ENCODE measurements around the gene SHKBP1. TPM values are rescaled to one million over a fixed set of nuclear protein-coding genes. Genes with fewer than 3 reads are reported as not detected.

The SHKBP1 gene
- total RNA-seq, 1 experiment from 2014 or later: 49.7 TPM

- no peak overlapping the region for H3K27ac ChIP-seq (ENCODE audit: low read length)
- H3K4me2 ChIP-seq (ENCODE audit: low read depth, low read length, poor library complexity, severe bottlenecking): peak overlapping the region; percentile 81
- no peak overlapping the region for H2AFZ ChIP-seq (ENCODE audit: low read length)
- no peak for DNase-seq
- no peaks in the 10 kb centered on the region for H3K27me3 ChIP-seq (ENCODE audit: low read length)
- H3K4me1 ChIP-seq (ENCODE audit: low read length): peaks cover 47% of the 10 kb centered on the region
- peak overlapping the region; percentile 68; the same call in 1 of the 2 replicates for H3K4me3 ChIP-seq (ENCODE audit: low read length)
- H3K9me2 ChIP-seq (replicated peaks; ENCODE audit: insufficient read depth, low read length): no peaks in the 10 kb centered on the region
- H3K79me2 ChIP-seq (ENCODE audit: low read length): no peaks in the 10 kb centered on the region
- no peaks in the 10 kb centered on the region for H3K9me3 ChIP-seq (ENCODE audit: low read length)
- H4K20me1 ChIP-seq (ENCODE audit: insufficient read depth, low read depth, low read length): 0 out of 2 replicates have a peak, but pooled peaks cover 3% of the 10 kb centered on the region
- H3K9ac ChIP-seq (ENCODE audit: low read length): peak overlapping the region; percentile 71
- H3K36me3 ChIP-seq (ENCODE audit: insufficient read depth, low read length): no peaks in the 10 kb centered on the region
Measured at GRCh38 chr19:40611096-40611495, 34.4 kb downstream of the SHKBP1 start.

GRCh38 chr19:40611900-40612698, 35.4 kb downstream of the SHKBP1 start:
- H3K9ac ChIP-seq (ENCODE audit: low read length): no peak overlapping the region
- 0 out of 2 replicates have a peak, but pooled peaks cover 3% of the 10 kb centered on the region for H4K20me1 ChIP-seq (ENCODE audit: insufficient read depth, low read depth, low read length)

DNA sequence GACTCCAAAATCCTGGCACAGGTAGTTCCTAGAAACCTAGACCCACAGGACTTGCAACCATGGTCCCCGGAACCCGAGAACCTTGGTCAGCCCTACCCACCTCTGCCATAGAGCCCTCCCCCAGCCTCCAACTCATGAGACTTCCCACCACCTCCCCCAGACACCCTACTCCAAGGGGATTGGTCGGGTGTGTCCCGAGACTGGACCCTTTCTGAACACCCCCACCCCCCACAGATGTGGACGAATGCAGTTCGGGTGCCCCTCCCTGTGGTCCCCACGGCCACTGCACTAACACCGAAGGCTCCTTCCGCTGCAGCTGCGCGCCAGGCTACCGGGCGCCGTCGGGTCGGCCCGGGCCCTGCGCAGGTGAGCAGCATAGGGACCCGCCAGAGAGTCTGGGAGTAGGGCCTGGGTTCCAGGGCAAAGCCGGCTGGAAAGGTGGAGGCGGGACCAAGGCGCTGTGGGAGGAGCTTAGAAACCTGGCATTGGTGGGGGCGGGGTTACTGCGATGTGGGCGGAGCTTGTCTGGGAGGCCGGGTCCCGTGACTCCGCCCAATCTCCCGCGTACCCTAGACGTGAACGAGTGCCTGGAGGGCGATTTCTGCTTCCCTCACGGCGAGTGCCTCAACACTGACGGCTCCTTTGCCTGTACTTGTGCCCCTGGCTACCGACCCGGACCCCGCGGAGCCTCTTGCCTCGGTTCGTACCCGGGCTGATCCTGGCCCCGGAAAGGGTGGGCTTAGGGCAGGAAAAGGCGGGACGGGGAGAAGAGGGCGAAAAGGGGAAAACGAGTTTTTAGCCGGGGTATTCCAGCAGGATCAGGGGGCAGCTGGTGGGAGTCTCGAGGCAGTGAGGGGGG, 36.4 kb downstream of the SHKBP1 start:
- Histone ChIP-seq H3K4me1 (ENCODE audit: low read length) (peaks cover 43% of the 10 kb centered on the region), H3K9me3 (ENCODE audit: low read length) (no peaks in the 10 kb centered on the region), H3K36me3 (ENCODE audit: insufficient read depth, low read length) (no peaks in the 10 kb centered on the region), H3K27ac (ENCODE audit: low read length) (no peak overlapping the region), H4K20me1 (ENCODE audit: insufficient read depth, low read depth, low read length) (0 out of 2 replicates have a peak, but pooled peaks cover 3% of the 10 kb centered on the region), H3K9me2 (replicated peaks; ENCODE audit: insufficient read depth, low read length) (no peaks in the 10 kb centered on the region), H3K4me2 (ENCODE audit: low read depth, low read length, poor library complexity, severe bottlenecking) (peak overlapping the region; percentile 76), H3K27me3 (ENCODE audit: low read length) (no peaks in the 10 kb centered on the region), H2AFZ (ENCODE audit: low read length) (no peak overlapping the region), H3K79me2 (ENCODE audit: low read length) (no peaks in the 10 kb centered on the region), H3K9ac (ENCODE audit: low read length) (peak overlapping the region; percentile 73), H3K4me3 (ENCODE audit: low read length) (no peak overlapping the region; the same call in 1 of the 2 replicates)
- peak; percentile 70 for DNase-seq

More at GRCh38 chr19:40611900-40612698, 35.4 kb downstream of the SHKBP1 start:
- H3K4me3 ChIP-seq (ENCODE audit: low read length): no peak overlapping the region
- DNase-seq: no peak
- H3K79me2 ChIP-seq (ENCODE audit: low read length): no peaks in the 10 kb centered on the region
- no peaks in the 10 kb centered on the region for H3K9me3 ChIP-seq (ENCODE audit: low read length)
- peaks cover 43% of the 10 kb centered on the region for H3K4me1 ChIP-seq (ENCODE audit: low read length)
- no peaks in the 10 kb centered on the region for H3K27me3 ChIP-seq (ENCODE audit: low read length)
- H2AFZ ChIP-seq (ENCODE audit: low read length): no peak overlapping the region
- no peaks in the 10 kb centered on the region for H3K9me2 ChIP-seq (replicated peaks; ENCODE audit: insufficient read depth, low read length)
- H3K36me3 ChIP-seq (ENCODE audit: insufficient read depth, low read length): no peaks in the 10 kb centered on the region
- H3K4me2 ChIP-seq (ENCODE audit: low read depth, low read length, poor library complexity, severe bottlenecking): no peak overlapping the region
- no peak overlapping the region for H3K27ac ChIP-seq (ENCODE audit: low read length)

DNA sequence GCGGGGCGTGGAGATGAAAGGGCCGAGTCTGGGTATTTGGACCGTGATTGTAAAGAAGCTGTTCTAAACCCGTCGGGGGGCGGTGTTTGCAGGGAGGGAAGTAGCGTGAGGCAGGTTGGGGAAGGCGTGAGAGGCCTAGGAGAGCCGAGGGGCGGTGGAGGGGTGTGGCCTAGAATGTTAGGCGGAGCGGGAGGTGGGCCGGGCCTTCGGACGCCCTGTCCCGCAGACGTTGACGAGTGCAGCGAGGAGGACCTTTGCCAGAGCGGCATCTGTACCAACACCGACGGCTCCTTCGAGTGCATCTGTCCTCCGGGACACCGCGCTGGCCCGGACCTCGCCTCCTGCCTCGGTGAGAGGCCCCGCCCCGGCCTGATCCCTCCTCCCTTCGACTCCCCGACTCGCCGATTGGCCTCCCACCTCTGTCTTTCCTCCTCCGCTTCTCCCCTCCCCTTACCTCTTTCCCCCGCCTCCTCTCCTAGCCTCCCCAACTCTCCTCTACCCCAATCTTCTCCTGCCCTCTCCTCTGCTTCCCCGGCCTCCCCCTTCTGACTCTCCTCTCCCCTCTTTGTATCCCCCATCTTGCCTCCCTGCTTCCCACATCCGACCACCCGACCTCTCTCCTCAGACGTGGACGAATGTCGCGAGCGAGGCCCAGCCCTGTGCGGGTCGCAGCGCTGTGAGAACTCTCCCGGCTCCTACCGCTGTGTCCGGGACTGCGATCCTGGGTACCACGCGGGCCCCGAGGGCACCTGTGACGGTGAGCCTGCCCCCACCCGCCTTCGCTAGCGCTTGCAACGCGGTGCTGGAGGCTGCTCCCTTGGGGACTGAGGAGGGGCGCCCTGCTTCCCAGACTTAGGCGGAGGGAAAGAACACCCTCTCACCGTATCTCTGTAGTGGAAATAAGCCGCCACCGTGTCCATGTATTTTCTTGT, 37.3 kb downstream of the SHKBP1 start:
- peaks cover 41% of the 10 kb centered on the region for H3K4me1 ChIP-seq (ENCODE audit: low read length)

DNA sequence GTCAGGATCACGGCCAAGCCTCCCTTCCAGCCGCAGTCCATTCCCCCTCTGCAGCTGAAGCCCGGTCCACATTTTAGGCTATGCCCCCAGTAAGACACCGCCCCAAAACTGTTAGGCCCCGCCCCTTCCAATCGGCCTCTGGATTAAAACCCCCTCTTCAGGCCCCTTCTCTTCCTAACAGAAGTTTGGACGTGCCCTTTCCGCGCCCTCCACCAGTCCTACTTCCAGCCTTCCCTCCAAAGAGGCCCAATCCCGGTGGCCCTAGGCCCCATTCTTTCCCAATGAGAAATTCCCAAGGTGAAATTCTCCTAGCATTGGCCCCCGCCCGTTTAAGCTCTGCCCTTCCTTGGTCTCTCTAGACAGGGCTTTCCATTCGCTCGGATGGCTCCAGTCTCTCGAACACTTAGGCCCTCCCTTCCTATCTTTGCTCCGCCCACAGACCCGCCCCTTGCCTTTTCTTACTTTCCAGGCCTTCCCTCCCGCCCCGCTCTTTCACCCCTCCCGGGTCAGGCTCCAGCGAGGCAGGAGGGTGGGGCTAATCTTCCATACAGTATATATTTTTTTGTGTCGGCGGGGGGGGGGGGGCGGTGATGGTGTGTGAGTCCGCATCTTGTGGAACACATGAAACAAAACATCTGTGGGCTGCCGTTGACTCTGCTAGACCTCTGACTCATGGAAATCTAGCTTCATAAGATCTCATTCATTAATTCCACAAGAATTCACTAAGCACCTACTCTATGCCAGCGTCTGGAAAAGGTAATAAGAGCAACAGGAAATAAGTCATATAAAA, 38.1 kb downstream of the SHKBP1 start:
- Histone ChIP-seq H3K4me1 (ENCODE audit: low read length) (peaks cover 32% of the 10 kb centered on the region), H3K36me3 (ENCODE audit: insufficient read depth, low read length) (no peaks in the 10 kb centered on the region; the same call in 1 of the 2 replicates), H3K9me3 (ENCODE audit: low read length) (no peaks in the 10 kb centered on the region), H3K27ac (ENCODE audit: low read length) (no peak overlapping the region), H3K4me3 (ENCODE audit: low read length) (peak overlapping the region; percentile 70), H3K27me3 (ENCODE audit: low read length) (no peaks in the 10 kb centered on the region), H3K9ac (ENCODE audit: low read length) (peak overlapping the region; percentile 73), H4K20me1 (ENCODE audit: insufficient read depth, low read depth, low read length) (0 out of 2 replicates have a peak, but pooled peaks cover 3% of the 10 kb centered on the region), H3K4me2 (ENCODE audit: low read depth, low read length, poor library complexity, severe bottlenecking) (peak overlapping the region; percentile 76), H2AFZ (ENCODE audit: low read length) (peak overlapping the region; percentile 69; the same call in 1 of the 2 replicates), H3K79me2 (ENCODE audit: low read length) (no peaks in the 10 kb centered on the region), H3K9me2 (replicated peaks; ENCODE audit: insufficient read depth, low read length) (no peaks in the 10 kb centered on the region)
- peak; percentile 86 for DNase-seq

More for the DNA sequence above, 37.3 kb downstream of the SHKBP1 start:
- peak; percentile 91 for DNase-seq
- Histone ChIP-seq H3K36me3 (ENCODE audit: insufficient read depth, low read length) (no peaks in the 10 kb centered on the region), H3K27me3 (ENCODE audit: low read length) (no peaks in the 10 kb centered on the region), H3K27ac (ENCODE audit: low read length) (no peak overlapping the region), H3K9me3 (ENCODE audit: low read length) (no peaks in the 10 kb centered on the region), H3K4me2 (ENCODE audit: low read depth, low read length, poor library complexity, severe bottlenecking) (peak overlapping the region; percentile 76), H3K9ac (ENCODE audit: low read length) (peak overlapping the region; percentile 73), H4K20me1 (ENCODE audit: insufficient read depth, low read depth, low read length) (0 out of 2 replicates have a peak, but pooled peaks cover 3% of the 10 kb centered on the region), H3K9me2 (replicated peaks; ENCODE audit: insufficient read depth, low read length) (no peaks in the 10 kb centered on the region), H3K4me3 (ENCODE audit: low read length) (peak overlapping the region; percentile 70), H2AFZ (ENCODE audit: low read length) (peak overlapping the region; percentile 69; the same call in 1 of the 2 replicates), H3K79me2 (ENCODE audit: low read length) (no peaks in the 10 kb centered on the region)

GRCh38 chr19:40616178-40616577, 39.5 kb downstream of the SHKBP1 start:
- no peaks in the 10 kb centered on the region for H3K9me2 ChIP-seq (replicated peaks; ENCODE audit: insufficient read depth, low read length)
- no peak overlapping the region for H3K4me2 ChIP-seq (ENCODE audit: low read depth, low read length, poor library complexity, severe bottlenecking)
- no peaks in the 10 kb centered on the region; the same call in 1 of the 2 replicates for H3K36me3 ChIP-seq (ENCODE audit: insufficient read depth, low read length)
- no peak overlapping the region for H3K27ac ChIP-seq (ENCODE audit: low read length)
- H3K9ac ChIP-seq (ENCODE audit: low read length): no peak overlapping the region
- DNase-seq: no peak
- no peaks in the 10 kb centered on the region for H3K27me3 ChIP-seq (ENCODE audit: low read length)
- no peak overlapping the region for H3K4me3 ChIP-seq (ENCODE audit: low read length)
- H3K9me3 ChIP-seq (ENCODE audit: low read length): no peaks in the 10 kb centered on the region
- peaks cover 20% of the 10 kb centered on the region for H3K4me1 ChIP-seq (ENCODE audit: low read length)
- 0 out of 2 replicates have a peak, but pooled peaks cover 3% of the 10 kb centered on the region for H4K20me1 ChIP-seq (ENCODE audit: insufficient read depth, low read depth, low read length)
- no peak overlapping the region for H2AFZ ChIP-seq (ENCODE audit: low read length)
- H3K79me2 ChIP-seq (ENCODE audit: low read length): no peaks in the 10 kb centered on the region

- Histone ChIP-seq H3K9me2 (replicated peaks; ENCODE audit: insufficient read depth, low read length) (no peaks in the 10 kb centered on the region), H3K9ac (ENCODE audit: low read length) (no peak overlapping the region), H4K20me1 (ENCODE audit: insufficient read depth, low read depth, low read length) (0 out of 2 replicates have a peak, but pooled peaks cover 3% of the 10 kb centered on the region), H3K9me3 (ENCODE audit: low read length) (no peaks in the 10 kb centered on the region), H3K27me3 (ENCODE audit: low read length) (no peaks in the 10 kb centered on the region), H3K4me3 (ENCODE audit: low read length) (no peak overlapping the region), H3K36me3 (ENCODE audit: insufficient read depth, low read length) (no peaks in the 10 kb centered on the region; the same call in 1 of the 2 replicates), H2AFZ (ENCODE audit: low read length) (no peak overlapping the region), H3K27ac (ENCODE audit: low read length) (no peak overlapping the region), H3K79me2 (ENCODE audit: low read length) (no peaks in the 10 kb centered on the region), H3K4me1 (ENCODE audit: low read length) (peaks cover 16% of the 10 kb centered on the region), H3K4me2 (ENCODE audit: low read depth, low read length, poor library complexity, severe bottlenecking) (no peak overlapping the region)
- DNase-seq: no peak
Measured at GRCh38 chr19:40616941-40617340, 40.3 kb downstream of the SHKBP1 start.

Measured in Karpas-422 (cell line).